ENCODE measurements around the gene GINS2.

Gene GINS2

DNA sequence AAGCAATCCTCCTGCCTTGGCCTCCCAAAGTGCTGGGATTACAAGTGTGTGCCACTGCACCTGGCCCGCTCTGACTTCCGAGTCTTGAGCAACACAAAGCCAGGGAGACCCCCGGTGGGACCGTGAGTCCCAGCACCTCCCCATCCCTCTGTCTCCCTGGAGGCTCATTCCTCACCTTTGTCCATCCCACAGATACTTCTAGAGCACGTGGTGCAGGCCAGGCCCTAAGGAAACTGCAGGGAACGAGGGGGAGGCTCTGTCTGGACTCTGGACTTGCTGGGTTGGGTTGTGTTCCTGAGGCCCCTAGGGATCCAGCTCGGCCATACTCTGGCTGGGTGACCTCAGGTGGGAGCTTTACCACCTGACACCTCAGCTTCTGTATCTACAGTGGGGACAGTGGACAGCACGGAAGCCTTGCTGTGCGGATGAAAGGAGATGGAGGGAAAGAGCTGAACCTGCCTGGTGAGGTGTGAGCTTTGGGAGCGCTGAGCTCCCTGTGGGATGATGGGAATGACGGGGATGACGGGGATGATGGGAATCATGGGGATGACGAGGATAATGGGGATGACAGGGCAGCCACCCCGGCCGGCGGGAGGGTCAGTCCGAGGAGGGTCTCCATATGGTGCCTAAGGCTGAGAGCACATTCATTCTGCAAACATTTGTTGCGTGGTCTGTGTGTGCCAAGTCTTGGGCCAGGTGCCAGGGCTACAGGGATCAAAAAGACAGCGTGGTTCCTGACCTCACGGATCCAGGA, 35.5 kb upstream of the GINS2 start:
- DNase-seq (ENCODE audit: low read depth) = no peak
- TF ChIP-seq, protein P1, sequence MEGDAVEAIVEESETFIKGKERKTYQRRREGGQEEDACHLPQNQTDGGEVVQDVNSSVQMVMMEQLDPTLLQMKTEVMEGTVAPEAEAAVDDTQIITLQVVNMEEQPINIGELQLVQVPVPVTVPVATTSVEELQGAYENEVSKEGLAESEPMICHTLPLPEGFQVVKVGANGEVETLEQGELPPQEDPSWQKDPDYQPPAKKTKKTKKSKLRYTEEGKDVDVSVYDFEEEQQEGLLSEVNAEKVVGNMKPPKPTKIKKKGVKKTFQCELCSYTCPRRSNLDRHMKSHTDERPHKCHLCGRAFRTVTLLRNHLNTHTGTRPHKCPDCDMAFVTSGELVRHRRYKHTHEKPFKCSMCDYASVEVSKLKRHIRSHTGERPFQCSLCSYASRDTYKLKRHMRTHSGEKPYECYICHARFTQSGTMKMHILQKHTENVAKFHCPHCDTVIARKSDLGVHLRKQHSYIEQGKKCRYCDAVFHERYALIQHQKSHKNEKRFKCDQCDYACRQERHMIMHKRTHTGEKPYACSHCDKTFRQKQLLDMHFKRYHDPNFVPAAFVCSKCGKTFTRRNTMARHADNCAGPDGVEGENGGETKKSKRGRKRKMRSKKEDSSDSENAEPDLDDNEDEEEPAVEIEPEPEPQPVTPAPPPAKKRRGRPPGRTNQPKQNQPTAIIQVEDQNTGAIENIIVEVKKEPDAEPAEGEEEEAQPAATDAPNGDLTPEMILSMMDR (IDR thresholded peaks at IDR 0.05; ENCODE audit: low read depth, low read length, missing control alignments) = no peak
- H3K4me3 ChIP-seq (ENCODE audit: low read depth, low read length) = no peak overlapping the region

DNA sequence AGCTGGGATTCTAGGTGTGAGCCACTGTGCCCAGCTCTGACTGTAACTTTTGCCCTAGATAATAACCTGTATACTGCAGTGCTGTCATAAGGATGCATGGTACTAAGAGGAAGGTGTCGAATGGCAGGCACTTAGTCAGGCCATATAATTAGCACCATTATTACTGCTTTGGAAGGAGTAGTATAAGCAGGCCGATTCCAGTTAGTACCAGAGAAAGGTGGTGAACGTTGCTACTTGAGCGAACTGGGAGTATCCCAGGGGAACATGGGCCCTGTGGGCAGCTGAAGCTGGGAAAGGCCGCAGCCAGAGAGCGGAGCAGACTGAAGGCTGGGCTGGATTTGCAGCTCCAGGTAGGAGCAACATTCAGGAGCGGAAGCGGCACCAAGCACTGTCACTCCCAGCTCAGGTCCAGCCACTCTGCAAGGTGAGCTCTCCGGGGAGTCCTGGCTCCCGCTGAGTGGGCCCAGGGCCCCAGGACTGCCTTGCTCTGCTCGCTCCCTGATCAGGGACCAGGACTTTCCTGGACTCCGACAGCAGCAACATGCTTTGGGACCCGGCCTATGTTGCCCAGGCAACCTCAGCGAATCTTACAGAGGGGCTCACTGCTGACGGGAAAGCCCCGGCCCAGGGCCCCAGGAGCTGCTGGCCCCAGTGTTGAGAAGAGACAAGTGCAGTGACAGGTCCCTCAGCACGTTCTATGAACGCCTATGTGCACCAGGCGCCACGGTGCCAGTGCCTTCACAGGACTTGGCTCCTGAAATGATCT, 33.6 kb upstream of the GINS2 start:
- no peak overlapping the region for H3K4me3 ChIP-seq (ENCODE audit: low read depth, low read length)
- no peak for DNase-seq (ENCODE audit: low read depth)
- TF ChIP-seq, protein P1 (IDR thresholded peaks at IDR 0.05; ENCODE audit: low read depth, low read length, missing control alignments) = no peak

DNA sequence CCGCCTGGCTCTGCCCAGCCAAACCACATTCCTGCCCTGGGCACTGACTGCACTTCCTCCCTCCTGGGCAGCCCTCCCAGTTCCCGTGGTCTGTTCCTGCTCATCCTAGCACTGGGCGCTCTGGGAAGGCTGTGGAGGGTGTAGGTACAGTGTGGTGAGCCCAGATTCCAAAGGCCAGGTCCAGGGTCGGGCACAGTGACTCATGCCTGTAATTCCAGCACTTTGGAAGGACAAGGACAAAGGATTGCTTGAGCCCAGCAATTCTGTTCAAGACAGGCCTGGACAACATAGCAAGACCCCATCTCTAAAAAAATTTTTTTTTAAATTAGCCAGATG, 31.5 kb upstream of the GINS2 start:
- TF ChIP-seq, protein P1 (IDR thresholded peaks at IDR 0.05; ENCODE audit: low read depth, low read length, missing control alignments) = no peak

DNA sequence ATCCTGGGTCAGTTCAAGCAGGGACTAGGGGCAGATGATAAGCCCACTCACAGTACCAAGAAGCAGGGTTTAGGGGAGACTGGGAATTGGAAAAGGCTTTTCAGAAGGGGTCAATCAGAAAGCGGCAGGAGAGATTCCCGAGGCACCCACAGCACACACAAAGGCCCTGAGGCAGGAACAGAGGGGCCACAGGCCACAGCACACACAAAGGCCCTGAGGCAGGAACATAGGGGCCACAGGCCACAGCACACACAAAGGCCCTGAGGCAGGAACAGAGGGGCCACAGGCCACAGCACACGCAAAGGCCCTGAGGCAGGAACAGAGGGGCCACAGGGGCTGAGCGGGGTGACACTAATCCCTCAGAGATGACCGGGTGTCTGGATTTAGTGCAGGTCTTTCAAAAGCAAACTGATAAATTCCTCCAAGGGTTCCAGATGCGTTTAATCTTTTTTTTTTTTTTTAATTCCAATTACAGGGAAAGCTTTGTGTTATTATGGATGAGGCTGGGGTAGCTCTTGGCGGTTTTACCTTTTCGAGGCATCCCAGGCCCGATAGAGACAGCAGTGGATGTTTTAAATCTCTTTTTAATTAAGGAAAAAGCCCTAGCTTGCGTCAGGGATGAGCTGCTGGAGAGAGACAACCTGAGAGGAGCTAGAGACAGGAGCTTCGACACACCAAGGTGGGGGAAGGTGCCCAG, 31.0 kb upstream of the GINS2 start:
- no peak for DNase-seq (ENCODE audit: low read depth)
- no peak overlapping the region for H3K4me3 ChIP-seq (ENCODE audit: low read depth, low read length)
- TF ChIP-seq, protein P1 (IDR thresholded peaks at IDR 0.05; ENCODE audit: low read depth, low read length, missing control alignments) = no peak

More for the DNA sequence above, 31.5 kb upstream of the GINS2 start:
- no peak for DNase-seq (ENCODE audit: low read depth)
- no peak overlapping the region for H3K4me3 ChIP-seq (ENCODE audit: low read depth, low read length)

DNA sequence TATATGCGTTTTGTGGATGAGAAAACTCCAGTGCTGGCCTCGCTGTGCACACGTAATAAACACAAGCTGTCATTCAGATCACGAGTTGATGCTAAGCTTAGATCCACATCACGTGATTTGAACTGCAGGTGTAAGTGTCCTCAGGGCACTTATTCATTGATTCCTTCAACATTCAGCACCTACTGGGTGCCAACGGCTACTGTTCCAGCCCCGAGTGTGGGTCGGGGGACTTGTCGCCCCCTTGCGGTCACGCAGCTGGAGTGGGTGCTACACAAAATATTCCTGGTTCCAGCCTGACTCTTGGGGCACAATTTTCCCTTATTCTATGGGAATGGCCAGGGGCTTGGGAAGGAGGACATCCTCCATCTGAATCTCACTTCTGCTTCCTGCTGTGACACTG, 29.9 kb upstream of the GINS2 start:
- TF ChIP-seq, protein P1 (IDR thresholded peaks at IDR 0.05; ENCODE audit: low read depth, low read length, missing control alignments) = peak; percentile 72
- no peak for DNase-seq (ENCODE audit: low read depth)
- no peak overlapping the region for H3K4me3 ChIP-seq (ENCODE audit: low read depth, low read length)

DNA sequence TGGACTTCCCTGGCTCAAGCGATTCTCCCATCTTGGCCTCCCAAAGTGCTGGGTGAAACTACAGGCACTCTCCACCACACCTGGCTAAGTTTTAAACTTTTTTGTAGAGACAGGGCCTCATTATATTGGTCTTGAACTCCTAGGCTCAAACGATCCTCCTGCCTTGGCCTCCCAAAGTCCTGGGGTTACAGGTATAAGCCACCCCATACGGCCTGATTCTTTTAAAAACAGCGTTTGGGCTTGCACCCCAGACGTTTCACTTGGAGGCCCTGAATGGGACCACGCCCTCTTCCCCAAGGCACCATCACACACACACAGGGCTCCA, 29.4 kb upstream of the GINS2 start:
- TF ChIP-seq, protein P1 (IDR thresholded peaks at IDR 0.05; ENCODE audit: low read depth, low read length, missing control alignments) = no peak
- DNase-seq (ENCODE audit: low read depth) = no peak
- no peak overlapping the region for H3K4me3 ChIP-seq (ENCODE audit: low read depth, low read length)

Data from GM12864 (cell line).